A673 (cell line): ENCODE measurements around the gene TIMD4.

Experiments
- EZH2 ChIP-seq: fragments of 200-600 bp; sonication (generic); IDR thresholded peaks from 2 replicates; pipeline ENCODE4 v1.6.1; 2017; ENCODE audit warnings: borderline replicate concordance, low read depth, mild to moderate bottlenecking, mixed read lengths, antibody characterized with exemption, low read length; ENCODE audit not compliant: poor library complexity, severe bottlenecking
- TF ChIP-seq, protein P1 (sequence below): fragments of 300-800, 200-600 bp; sonication (generic); conservative IDR thresholded peaks from 2 replicates; pipeline ENCODE4 v1.5.1; 2017; ENCODE audit warnings: low read depth, mild to moderate bottlenecking, antibody characterized with exemption, low read length, moderate library complexity, mixed read lengths

DNA sequence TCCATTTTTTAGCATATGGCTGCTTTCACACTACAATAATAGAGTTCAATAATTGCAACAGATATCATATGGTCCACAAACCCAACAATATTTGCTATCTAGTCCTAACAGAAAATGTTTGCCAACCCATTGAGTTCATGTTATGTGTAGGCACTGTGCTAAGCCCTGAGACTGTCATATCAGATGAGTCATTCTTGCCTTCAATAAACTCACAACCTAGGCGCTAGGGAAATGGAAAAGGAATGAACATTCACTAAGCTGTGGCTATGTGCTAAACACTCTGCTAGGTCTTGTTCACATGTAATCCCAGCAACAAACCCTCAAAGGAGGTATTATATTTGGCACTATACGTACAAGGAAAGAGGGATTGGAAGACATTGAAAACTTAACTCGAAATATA lies 8.4 kb upstream of the TIMD4 start:
- TF ChIP-seq, protein P1, sequence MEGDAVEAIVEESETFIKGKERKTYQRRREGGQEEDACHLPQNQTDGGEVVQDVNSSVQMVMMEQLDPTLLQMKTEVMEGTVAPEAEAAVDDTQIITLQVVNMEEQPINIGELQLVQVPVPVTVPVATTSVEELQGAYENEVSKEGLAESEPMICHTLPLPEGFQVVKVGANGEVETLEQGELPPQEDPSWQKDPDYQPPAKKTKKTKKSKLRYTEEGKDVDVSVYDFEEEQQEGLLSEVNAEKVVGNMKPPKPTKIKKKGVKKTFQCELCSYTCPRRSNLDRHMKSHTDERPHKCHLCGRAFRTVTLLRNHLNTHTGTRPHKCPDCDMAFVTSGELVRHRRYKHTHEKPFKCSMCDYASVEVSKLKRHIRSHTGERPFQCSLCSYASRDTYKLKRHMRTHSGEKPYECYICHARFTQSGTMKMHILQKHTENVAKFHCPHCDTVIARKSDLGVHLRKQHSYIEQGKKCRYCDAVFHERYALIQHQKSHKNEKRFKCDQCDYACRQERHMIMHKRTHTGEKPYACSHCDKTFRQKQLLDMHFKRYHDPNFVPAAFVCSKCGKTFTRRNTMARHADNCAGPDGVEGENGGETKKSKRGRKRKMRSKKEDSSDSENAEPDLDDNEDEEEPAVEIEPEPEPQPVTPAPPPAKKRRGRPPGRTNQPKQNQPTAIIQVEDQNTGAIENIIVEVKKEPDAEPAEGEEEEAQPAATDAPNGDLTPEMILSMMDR, result no peak
- no peak for TF ChIP-seq EZH2
